OCI-LY1 (cell line): ENCODE measurements around the gene ITGA1.

Source experiments
- H2AFZ ChIP-seq: fragments of 200-600 bp; sonication (generic), shearing (Covaris generic); 2 replicates; pipeline ENCODE4 v1.6.0; 2014; ENCODE audit warnings: antibody characterized with exemption, mild to moderate bottlenecking, low read length
- H3F3A ChIP-seq: fragments of 200-600 bp; sonication (generic), shearing (Covaris generic); 2 replicates; pipeline ENCODE4 v1.6.0; 2014; ENCODE audit warnings: mild to moderate bottlenecking, antibody characterized with exemption, low read length, moderate library complexity; ENCODE audit not compliant: insufficient read depth
- H3K27ac ChIP-seq: fragments of 200-600 bp; sonication (generic); 2 replicates; pipeline ENCODE4 v1.5.1; 2014; ENCODE audit warnings: low read length, mixed run types, mild to moderate bottlenecking, low read depth; ENCODE audit not compliant: poor library complexity, severe bottlenecking
- H3K27me3 ChIP-seq: fragments of 200-600 bp; sonication (generic); 2 replicates; pipeline ENCODE4 v1.6.0; 2014; ENCODE audit warnings: antibody characterized with exemption, mild to moderate bottlenecking, low read length, moderate library complexity; ENCODE audit not compliant: insufficient read depth
- H3K36me3 ChIP-seq: fragments of 200-600 bp; sonication (generic); 2 replicates; pipeline ENCODE4 v1.6.1; 2014; ENCODE audit warnings: mild to moderate bottlenecking, antibody characterized with exemption, low read length, moderate library complexity, mixed read lengths; ENCODE audit not compliant: insufficient read depth
- H3K4me1 ChIP-seq: fragments of 200-600 bp; sonication (generic); 2 replicates; pipeline ENCODE4 v1.5.1; 2014; ENCODE audit warnings: mild to moderate bottlenecking, low read length, moderate library complexity; ENCODE audit not compliant: insufficient read depth, severe bottlenecking
- H3K4me2 ChIP-seq: fragments of 200-600 bp; sonication (generic), shearing (Covaris generic); 2 replicates; pipeline ENCODE4 v1.6.1; 2014; ENCODE audit warnings: low read length
- H3K4me3 ChIP-seq: fragments of 200-600 bp; sonication (generic); 2 replicates; pipeline ENCODE4 v1.5.1; 2014; ENCODE audit warnings: low read length, low read depth, mild to moderate bottlenecking, mixed read lengths; ENCODE audit not compliant: poor library complexity, severe bottlenecking
- H3K79me2 ChIP-seq: fragments of 200-600 bp; shearing (Covaris generic); 2 replicates; pipeline ENCODE4 v1.6.1; 2016; ENCODE audit warnings: mixed run types, low read length, mixed read lengths; ENCODE audit not compliant: insufficient read depth
- H3K9ac ChIP-seq: fragments of 200-600 bp; sonication (generic), shearing (Covaris generic); 2 replicates; pipeline ENCODE4 v1.6.1; 2014; ENCODE audit warnings: mild to moderate bottlenecking, low read length, mixed read lengths
- H3K9me2 ChIP-seq: fragments of 200-600 bp; sonication (generic), shearing (Covaris generic); 2 replicates; pipeline ENCODE4 v1.6.1; 2014; ENCODE audit warnings: low read depth, mild to moderate bottlenecking, low read length, mixed read lengths
- H3K9me3 ChIP-seq: fragments of 200-600 bp; shearing (Covaris generic); 2 replicates; pipeline ENCODE4 v1.6.1; 2014; ENCODE audit warnings: low read length, mixed read lengths
- H4K20me1 ChIP-seq: fragments of 200-600 bp; sonication (generic), shearing (Covaris generic); 2 replicates; pipeline ENCODE4 v1.6.0; 2016; ENCODE audit warnings: mild to moderate bottlenecking, low read length; ENCODE audit not compliant: insufficient read depth
- EZH2 ChIP-seq: fragments of 200-600 bp; sonication (generic), shearing (Covaris generic); IDR thresholded peaks from 2 replicates; pipeline ENCODE4 v1.8.0; 2017; ENCODE audit warnings: borderline replicate concordance, mixed run types, mild to moderate bottlenecking, antibody characterized with exemption, low read length, moderate library complexity, mixed read lengths
- TF ChIP-seq, protein P1 (sequence below): fragments of 200-600 bp; sonication (generic), shearing (Covaris generic); IDR thresholded peaks from 2 replicates; pipeline ENCODE4 v1.5.1; 2017; ENCODE audit warnings: mild to moderate bottlenecking, antibody characterized with exemption, low read length, moderate library complexity, mixed read lengths

ITGA1 gene

DNA sequence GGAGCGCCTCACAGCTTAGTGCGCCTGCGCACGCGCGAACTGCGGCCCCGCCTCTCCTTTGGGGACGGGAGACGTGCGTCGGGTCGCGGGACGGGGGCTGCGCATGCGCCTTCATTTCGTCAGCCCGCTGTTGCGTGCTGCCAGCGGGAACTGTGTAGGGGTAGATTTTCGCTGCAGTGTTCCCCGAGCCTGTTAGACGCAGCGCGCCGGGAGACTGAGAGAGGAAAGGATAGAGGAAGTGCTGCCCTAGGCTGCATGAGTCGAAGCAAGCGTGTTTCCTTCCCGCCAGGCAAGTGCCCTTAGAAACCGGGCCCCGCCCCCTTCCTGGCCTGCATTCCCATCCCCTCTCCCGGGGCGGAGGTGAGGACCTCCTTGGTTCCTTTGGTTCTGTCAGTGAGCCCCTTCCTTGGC, 12.3 kb downstream of the ITGA1 start:
- H3K4me3 ChIP-seq, result peak overlapping the region; percentile 94
- H3K36me3 ChIP-seq, result peaks cover 28% of the 10 kb centered on the region
- H3K4me1 ChIP-seq, result peaks cover 40% of the 10 kb centered on the region
- H2AFZ ChIP-seq, result no peak overlapping the region; the same call in 1 of the 2 replicates
- no peak for TF ChIP-seq EZH2
- TF ChIP-seq, protein P1, sequence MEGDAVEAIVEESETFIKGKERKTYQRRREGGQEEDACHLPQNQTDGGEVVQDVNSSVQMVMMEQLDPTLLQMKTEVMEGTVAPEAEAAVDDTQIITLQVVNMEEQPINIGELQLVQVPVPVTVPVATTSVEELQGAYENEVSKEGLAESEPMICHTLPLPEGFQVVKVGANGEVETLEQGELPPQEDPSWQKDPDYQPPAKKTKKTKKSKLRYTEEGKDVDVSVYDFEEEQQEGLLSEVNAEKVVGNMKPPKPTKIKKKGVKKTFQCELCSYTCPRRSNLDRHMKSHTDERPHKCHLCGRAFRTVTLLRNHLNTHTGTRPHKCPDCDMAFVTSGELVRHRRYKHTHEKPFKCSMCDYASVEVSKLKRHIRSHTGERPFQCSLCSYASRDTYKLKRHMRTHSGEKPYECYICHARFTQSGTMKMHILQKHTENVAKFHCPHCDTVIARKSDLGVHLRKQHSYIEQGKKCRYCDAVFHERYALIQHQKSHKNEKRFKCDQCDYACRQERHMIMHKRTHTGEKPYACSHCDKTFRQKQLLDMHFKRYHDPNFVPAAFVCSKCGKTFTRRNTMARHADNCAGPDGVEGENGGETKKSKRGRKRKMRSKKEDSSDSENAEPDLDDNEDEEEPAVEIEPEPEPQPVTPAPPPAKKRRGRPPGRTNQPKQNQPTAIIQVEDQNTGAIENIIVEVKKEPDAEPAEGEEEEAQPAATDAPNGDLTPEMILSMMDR, result no peak
- peak overlapping the region; percentile 93 for H3K9ac ChIP-seq
- H4K20me1 ChIP-seq, result no peaks in the 10 kb centered on the region
- H3K27me3 ChIP-seq, result no peaks in the 10 kb centered on the region
- H3K9me3 ChIP-seq, result no peaks in the 10 kb centered on the region
- H3F3A ChIP-seq, result no peaks in the 10 kb centered on the region
- H3K27ac ChIP-seq, result peak overlapping the region; percentile 46
- no peaks in the 10 kb centered on the region for H3K9me2 ChIP-seq
- peaks cover 27% of the 10 kb centered on the region for H3K79me2 ChIP-seq
- peak overlapping the region; percentile 91 for H3K4me2 ChIP-seq

DNA sequence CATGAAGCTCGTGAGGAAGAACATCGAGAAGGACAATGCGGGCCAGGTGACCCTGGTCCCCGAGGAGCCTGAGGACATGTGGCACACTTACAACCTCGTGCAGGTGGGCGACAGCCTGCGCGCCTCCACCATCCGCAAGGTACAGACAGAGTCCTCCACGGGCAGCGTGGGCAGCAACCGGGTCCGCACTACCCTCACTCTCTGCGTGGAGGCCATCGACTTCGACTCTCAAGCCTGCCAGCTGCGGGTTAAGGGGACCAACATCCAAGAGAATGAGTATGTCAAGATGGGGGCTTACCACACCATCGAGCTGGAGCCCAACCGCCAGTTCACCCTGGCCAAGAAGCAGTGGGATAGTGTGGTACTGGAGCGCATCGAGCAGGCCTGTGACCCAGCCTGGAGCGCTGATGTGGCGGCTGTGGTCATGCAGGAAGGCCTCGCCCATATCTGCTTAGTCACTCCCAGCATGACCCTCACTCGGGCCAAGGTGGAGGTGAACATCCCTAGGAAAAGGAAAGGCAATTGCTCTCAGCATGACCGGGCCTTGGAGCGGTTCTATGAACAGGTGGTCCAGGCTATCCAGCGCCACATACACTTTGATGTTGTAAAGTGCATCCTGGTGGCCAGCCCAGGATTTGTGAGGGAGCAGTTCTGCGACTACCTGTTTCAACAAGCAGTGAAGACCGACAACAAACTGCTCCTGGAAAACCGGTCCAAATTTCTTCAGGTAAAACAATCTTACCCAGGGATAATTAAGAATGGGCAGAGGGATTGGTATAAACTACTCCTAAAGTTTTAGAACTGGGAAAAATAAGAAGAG, 12.9 kb downstream of the ITGA1 start:
- Histone ChIP-seq H3K27me3 (no peaks in the 10 kb centered on the region), H3K4me2 (peak overlapping the region; percentile 91), H4K20me1 (no peaks in the 10 kb centered on the region), H3K27ac (peak overlapping the region; percentile 46), H3K79me2 (peaks cover 27% of the 10 kb centered on the region), H3K9me2 (no peaks in the 10 kb centered on the region), H3K36me3 (peaks cover 33% of the 10 kb centered on the region), H3K4me3 (peak overlapping the region; percentile 94), H3K9ac (peak overlapping the region; percentile 93), H3K4me1 (peaks cover 40% of the 10 kb centered on the region), H3K9me3 (no peaks in the 10 kb centered on the region), H3F3A (no peaks in the 10 kb centered on the region), H2AFZ (no peak overlapping the region)
- TF ChIP-seq, protein P1, result no peak
- TF ChIP-seq EZH2, result no peak

DNA sequence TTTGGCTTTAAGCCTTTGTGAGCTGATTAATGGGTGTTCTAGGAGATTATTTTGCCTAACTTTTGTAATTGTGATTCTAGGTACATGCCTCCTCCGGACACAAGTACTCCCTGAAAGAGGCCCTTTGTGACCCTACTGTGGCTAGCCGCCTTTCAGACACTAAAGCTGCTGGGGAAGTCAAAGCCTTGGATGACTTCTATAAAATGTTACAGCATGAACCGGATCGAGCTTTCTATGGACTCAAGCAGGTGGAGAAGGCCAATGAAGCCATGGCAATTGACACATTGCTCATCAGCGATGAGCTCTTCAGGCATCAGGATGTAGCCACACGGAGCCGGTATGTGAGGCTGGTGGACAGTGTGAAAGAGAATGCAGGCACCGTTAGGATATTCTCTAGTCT, 13.6 kb downstream of the ITGA1 start:
- H3K9me2 ChIP-seq, result no peaks in the 10 kb centered on the region
- H3K27me3 ChIP-seq, result no peaks in the 10 kb centered on the region
- H2AFZ ChIP-seq, result no peak overlapping the region
- H3K79me2 ChIP-seq, result peaks cover 27% of the 10 kb centered on the region
- no peaks in the 10 kb centered on the region for H3K9me3 ChIP-seq
- H3K36me3 ChIP-seq, result peaks cover 33% of the 10 kb centered on the region
- H3K4me3 ChIP-seq, result peak overlapping the region; percentile 94
- H4K20me1 ChIP-seq, result no peaks in the 10 kb centered on the region
- no peak for TF ChIP-seq EZH2
- TF ChIP-seq, protein P1, result no peak
- H3F3A ChIP-seq, result no peaks in the 10 kb centered on the region
- H3K27ac ChIP-seq, result peak overlapping the region; percentile 46
- peaks cover 40% of the 10 kb centered on the region for H3K4me1 ChIP-seq
- peak overlapping the region; percentile 93 for H3K9ac ChIP-seq
- peak overlapping the region; percentile 91 for H3K4me2 ChIP-seq
